Tibial artery (tissue), 4 donors: ENCODE data around the gene VASN.

Experiments used
- DNase-seq, 2 donors: peaks; one replicate each; pipeline ENCODE4 v3.0.0-alpha.2; 2019
- H3K27ac ChIP-seq, 2 donors: fragments of 200-600 bp; sonication (generic) in 1 of 2; 1 replicate in 1 of 2; 2 replicates in 1 of 2; pipeline ENCODE4 v1.5.1; 2018 to 2019; ENCODE audit warnings: mild to moderate bottlenecking in 1 of 2
- H3K27me3 ChIP-seq, 2 donors: fragments of 200-600 bp; sonication (generic) in 1 of 2; one replicate each; pipeline versions ENCODE4 v1.5.1 to v1.6.0; 2016 to 2019
- H3K36me3 ChIP-seq, 3 donors: fragments of 200-600 bp; sonication (generic) in 2 of 3; one replicate each; pipeline ENCODE4 v1.5.1; 2016 to 2019; ENCODE audit warnings: mild to moderate bottlenecking in 2 of 3
- H3K4me1 ChIP-seq, 4 donors: fragments of 200-600 bp; sonication (generic) in 2 of 4; 1 replicate in 3 of 4; 2 replicates in 1 of 4; pipeline ENCODE4 v1.5.1; 2016 to 2019
- H3K4me3 ChIP-seq, 2 donors: fragments of 200-600 bp; sonication (generic) in 1 of 2; 1 replicate in 1 of 2; 2 replicates in 1 of 2; pipeline ENCODE4 v1.5.1; 2018 to 2019; ENCODE audit warnings: mild to moderate bottlenecking in 2 of 2
- H3K9me3 ChIP-seq, 3 donors: fragments of 200-600 bp; sonication (generic) in 1 of 3; one replicate each; pipeline ENCODE4 v1.5.1; 2016 to 2019
- CTCF ChIP-seq, 2 experiments: fragments of 200-600 bp in 1 of 2; fragments of 450-650 bp in 1 of 2; IDR thresholded peaks; one replicate each; pipeline ENCODE4 v1.5.1; 2017 to 2019; ENCODE audit warnings: antibody characterized with exemption in 2 of 2, mild to moderate bottlenecking in 1 of 2, moderate library complexity in 1 of 2
- intact Hi-C: fragments of 100-400 bp; cut with DNase I; formaldehyde crosslinking; loops from one replicate; pipeline ENCODE4 v1.15.0; 2023; ENCODE audit warnings: low total_unique reads

VASN gene

GRCh38 chr16:4367393-4367856 lies 4.2 kb upstream of the VASN start:
- Histone ChIP-seq H3K27me3 (no peaks in the 10 kb centered on the region), H3K4me1 (peaks cover 5 to 49% (median 36%) of the 10 kb centered on the region in 4 donors), H3K36me3 (peaks cover 0 to 19% (median 18%) of the 10 kb centered on the region in 3 donors), H3K27ac (peak overlapping the region; percentile 92 to 93), H3K9me3 (no peaks in the 10 kb centered on the region), H3K4me3 (no peak overlapping the region)
- intact Hi-C loops = no loop called here
- no peak for DNase-seq
- no peak for TF ChIP-seq CTCF (IDR thresholded peaks at IDR 0.05)

GRCh38 chr16:4369007-4369733 lies 2.5 kb upstream of the VASN start:
- no peak for TF ChIP-seq CTCF (IDR thresholded peaks at IDR 0.05)

GRCh38 chr16:4370151-4370550 lies 1.5 kb upstream of the VASN start:
- H3K27ac ChIP-seq = peak overlapping the region; percentile 92 to 93
- TF ChIP-seq CTCF (IDR thresholded peaks at IDR 0.05) = no peak
- peaks cover 0 to 8% (median 0%) of the 10 kb centered on the region in 3 donors for H3K36me3 ChIP-seq
- peak overlapping the region in 1 of 2 donors; percentile 6 for H3K4me3 ChIP-seq
- no peaks in the 10 kb centered on the region for H3K9me3 ChIP-seq
- intact Hi-C loops = no loop called here
- no peaks in the 10 kb centered on the region for H3K27me3 ChIP-seq
- H3K4me1 ChIP-seq = peaks cover 5 to 76% (median 45%) of the 10 kb centered on the region in 4 donors
- DNase-seq = peak in 1 of 2 donors; percentile 72

More at GRCh38 chr16:4369007-4369733, 2.5 kb upstream of the VASN start:
- peaks cover 0 to 18% (median 6%) of the 10 kb centered on the region in 3 donors for H3K36me3 ChIP-seq
- H3K4me3 ChIP-seq = no peak overlapping the region
- H3K4me1 ChIP-seq = peaks cover 5 to 67% (median 36%) of the 10 kb centered on the region in 4 donors
- peak in 1 of 2 donors; percentile 85 for DNase-seq
- H3K27ac ChIP-seq = peak overlapping the region; percentile 92 to 93
- intact Hi-C loops = no loop called here
- H3K27me3 ChIP-seq = no peaks in the 10 kb centered on the region
- no peaks in the 10 kb centered on the region for H3K9me3 ChIP-seq

GRCh38 chr16:4370570-4371356 lies 885 bp upstream of the VASN start:
- H3K9me3 ChIP-seq = no peaks in the 10 kb centered on the region
- intact Hi-C loops = no loop called here
- peak; percentile 94 to 97 for DNase-seq
- no peaks in the 10 kb centered on the region for H3K27me3 ChIP-seq
- peak overlapping the region; percentile 92 to 93 for H3K27ac ChIP-seq
- H3K4me1 ChIP-seq = peaks cover 5 to 81% (median 50%) of the 10 kb centered on the region in 4 donors
- TF ChIP-seq CTCF (IDR thresholded peaks at IDR 0.05) = no peak
- peak overlapping the region; percentile 61 to 97 for H3K4me3 ChIP-seq
- peaks cover 0 to 7% (median 0%) of the 10 kb centered on the region in 3 donors for H3K36me3 ChIP-seq

- Histone ChIP-seq H3K27ac (peak overlapping the region; percentile 92 to 93), H3K9me3 (no peaks in the 10 kb centered on the region), H3K27me3 (no peaks in the 10 kb centered on the region), H3K4me1 (peaks cover 5 to 92% (median 62%) of the 10 kb centered on the region in 4 donors), H3K4me3 (peak overlapping the region; percentile 61 to 97), H3K36me3 (peaks cover 0 to 7% (median 0%) of the 10 kb centered on the region in 3 donors)
- TF ChIP-seq CTCF (IDR thresholded peaks at IDR 0.05) = no peak
- intact Hi-C loops = no loop called here
- peak in 1 of 2 donors; percentile 71 for DNase-seq
Observed at GRCh38 chr16:4372001-4372577, 441 bp downstream of the VASN start.
